Heart left ventricle (tissue), 16 donors: ENCODE data around the gene MNS1. TPM values are rescaled to one million over a fixed set of nuclear protein-coding genes. Genes with fewer than 3 reads are reported as not detected.

Experiments used
- ATAC-seq, 4 donors: fragments of 200-7000 bp; cut with Tn5 transposase; one replicate each; pipeline ENCODE4 v1.9.1; 2020 to 2022; ENCODE audit warnings: moderate library complexity in 4 of 4, mild to moderate bottlenecking in 3 of 4, moderate number of reproducible peaks in 1 of 4
- DNase-seq, 5 donors: peaks; one replicate each; pipeline ENCODE4 v3.0.0-alpha.2; 2020
- H3K27ac ChIP-seq, 12 donors: fragments of 200-600 bp; sonication (generic) in 4 of 12; one replicate each; pipeline versions ENCODE4 v1.5.0 to v1.8.0; 2016 to 2022; ENCODE audit warnings: mild to moderate bottlenecking in 2 of 12
- H3K27me3 ChIP-seq, 9 donors: fragments of 200-600 bp; sonication (generic) in 2 of 9; one replicate each; pipeline versions ENCODE4 v1.5.1 to v1.8.0; 2016 to 2022; ENCODE audit warnings: mild to moderate bottlenecking in 3 of 9
- H3K36me3 ChIP-seq, 9 donors: fragments of 200-600 bp; sonication (generic) in 2 of 9; one replicate each; pipeline versions ENCODE4 v1.5.0 to v1.8.0; 2018 to 2022; ENCODE audit warnings: mild to moderate bottlenecking in 2 of 9
- H3K4me1 ChIP-seq, 12 donors: fragments of 200-600 bp; sonication (generic) in 4 of 12; one replicate each; pipeline versions ENCODE4 v1.5.0 to v1.8.0; 2016 to 2022; ENCODE audit warnings: mild to moderate bottlenecking in 3 of 12
- H3K4me3 ChIP-seq, 12 donors: fragments of 200-600 bp; sonication (generic) in 4 of 12; one replicate each; pipeline versions ENCODE4 v1.5.0 to v1.8.0; 2017 to 2022; ENCODE audit warnings: mild to moderate bottlenecking in 9 of 12, moderate library complexity in 4 of 12
- H3K9me3 ChIP-seq, 12 donors: fragments of 200-600 bp; sonication (generic) in 4 of 12; one replicate each; pipeline versions ENCODE4 v1.5.0 to v1.8.0; 2016 to 2022; ENCODE audit warnings: mild to moderate bottlenecking in 1 of 12
- POLR2A ChIP-seq, 2 donors: fragments of 450-650 bp; IDR thresholded peaks; one replicate each; pipeline ENCODE4 v1.6.1; 2017; ENCODE audit warnings: antibody characterized with exemption in 2 of 2, mild to moderate bottlenecking in 2 of 2, moderate library complexity in 2 of 2
- WGBS, 4 donors: extraction: QIAGEN DNeasy Blood & Tissue Kit in 2 of 4; methylation state at CpG; one replicate each; pipeline versions ENCODE4 v1.1.5 to v1.1.7; 2013 to 2018; 5-methylcytosine and 5-hydroxymethylcytosine counted together
- intact Hi-C, 10 donors: fragments of 100-400 bp; cut with DNase I; formaldehyde crosslinking; loops; one replicate each; pipeline versions ENCODE4 v1.11.1 to v1.14.2; 2022
- polyA plus RNA-seq, 2 donors: library from polyadenylated mRNA; stranded (reverse); fragments of 200-250 nt; gene quantifications; one replicate each; pipeline ENCODE4 v1.2.3, GENCODE V29; 2013
- total RNA-seq, 9 donors: library from RNA; depleted of rRNA in 2 of 9; stranded (reverse); fragments of >200 nt in 2 of 9; fragmentation: NEBNext Ultra II Directional in 3 of 9; extraction: Animal tissue kit (Norgen Biotek cat#: 25700) in 3 of 9; gene quantifications; one replicate each; pipeline versions ENCODE4 v1.1.0 to v1.2.4, GENCODE V29; 2016 to 2023
- TF ChIP-seq, protein P1 (sequence below), 12 donors: fragments of 200-600 bp; sonication (generic) in 4 of 12; IDR thresholded peaks; one replicate each; pipeline versions ENCODE4 v1.5.0 to v1.8.0; 2018 to 2022; ENCODE audit warnings: antibody characterized with exemption in 12 of 12, mild to moderate bottlenecking in 5 of 12
- donor health status: ischemic (EF 13 %, LVEDD 7.1; RV severe dilation, severe dysfunction).
- donor health status: healthy with polysubstance abuse.
- donor health status: DM: no; HTN: yes; CAD: no.
- donor health status: DM: no; HTN: no; CAD: no.
- donor health status: ischemic (EF 25% LVEDD 6.9; RV normal size, moderate dysfunction).
- donor health status: ischemic (EF 25% LVEDD 5.7; RV mildly dilated, moderate dysfunction).
- donor health status: healthy.
- donor health status: DM: yes; HTN: yes; CAD: no.
- donor health status: ischemic (EF 35%, LVEDD 5.7; RV mildly dilated, moderate dysfunction).
- donor health status: nonischemic (EF 11% LVEDD 7.7; RV severe dilation, severe dysfunction).
- donor health status: DM: yes; HTN: yes; CAD: no.
- donor health status: PGD.
- donor health status: ischemic (EF 29% LVEDD 5.4; RV normal size, mild dysfunction).
- donor health status: nonischemic (EF 23%, LVEDD 6.1; RV moderate dilation, normal function).

The MNS1 gene
- total and polyA plus RNA-seq, 11 donors, result 0.30 to 2.6 (median 0.81) TPM

DNA sequence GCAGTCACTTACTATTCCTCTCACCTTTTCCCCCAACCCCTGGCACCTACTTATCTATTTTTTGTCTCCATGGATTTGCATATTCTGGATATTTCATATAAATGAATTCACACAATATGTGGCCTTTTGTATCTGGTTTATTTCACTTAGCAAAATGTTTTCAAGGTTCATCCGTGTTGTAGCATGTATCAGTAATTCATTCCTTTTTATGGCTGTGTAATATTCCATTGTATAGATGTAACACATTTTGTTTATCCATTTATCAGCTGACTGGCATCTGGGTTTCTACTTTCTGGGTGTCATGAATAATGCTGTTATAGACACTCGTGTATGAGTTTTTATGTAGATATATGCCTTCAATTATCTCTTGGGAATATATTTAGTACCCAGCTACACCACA, 5.8 kb downstream of the MNS1 start:
- Histone ChIP-seq H3K4me1 (peaks cover 0 to 2% (median 0%) of the 10 kb centered on the region in 12 donors), H3K27me3 (no peaks in the 10 kb centered on the region), H3K27ac (no peak overlapping the region), H3K9me3 (peaks cover 0 to 5% (median 0%) of the 10 kb centered on the region in 12 donors), H3K36me3 (no peaks in the 10 kb centered on the region), H3K4me3 (no peak overlapping the region)
- intact Hi-C loops, result no loop called here
- TF ChIP-seq POLR2A (IDR thresholded peaks at IDR 0.05), result no peak
- TF ChIP-seq, protein P1, sequence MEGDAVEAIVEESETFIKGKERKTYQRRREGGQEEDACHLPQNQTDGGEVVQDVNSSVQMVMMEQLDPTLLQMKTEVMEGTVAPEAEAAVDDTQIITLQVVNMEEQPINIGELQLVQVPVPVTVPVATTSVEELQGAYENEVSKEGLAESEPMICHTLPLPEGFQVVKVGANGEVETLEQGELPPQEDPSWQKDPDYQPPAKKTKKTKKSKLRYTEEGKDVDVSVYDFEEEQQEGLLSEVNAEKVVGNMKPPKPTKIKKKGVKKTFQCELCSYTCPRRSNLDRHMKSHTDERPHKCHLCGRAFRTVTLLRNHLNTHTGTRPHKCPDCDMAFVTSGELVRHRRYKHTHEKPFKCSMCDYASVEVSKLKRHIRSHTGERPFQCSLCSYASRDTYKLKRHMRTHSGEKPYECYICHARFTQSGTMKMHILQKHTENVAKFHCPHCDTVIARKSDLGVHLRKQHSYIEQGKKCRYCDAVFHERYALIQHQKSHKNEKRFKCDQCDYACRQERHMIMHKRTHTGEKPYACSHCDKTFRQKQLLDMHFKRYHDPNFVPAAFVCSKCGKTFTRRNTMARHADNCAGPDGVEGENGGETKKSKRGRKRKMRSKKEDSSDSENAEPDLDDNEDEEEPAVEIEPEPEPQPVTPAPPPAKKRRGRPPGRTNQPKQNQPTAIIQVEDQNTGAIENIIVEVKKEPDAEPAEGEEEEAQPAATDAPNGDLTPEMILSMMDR (IDR thresholded peaks at IDR 0.05), result no peak
- DNase-seq (no peak), ATAC-seq (no peak)
- WGBS, 4 donors, result 88 to 96% (median 94%) methylated on average over 2 of the region's 2 CpGs

DNA sequence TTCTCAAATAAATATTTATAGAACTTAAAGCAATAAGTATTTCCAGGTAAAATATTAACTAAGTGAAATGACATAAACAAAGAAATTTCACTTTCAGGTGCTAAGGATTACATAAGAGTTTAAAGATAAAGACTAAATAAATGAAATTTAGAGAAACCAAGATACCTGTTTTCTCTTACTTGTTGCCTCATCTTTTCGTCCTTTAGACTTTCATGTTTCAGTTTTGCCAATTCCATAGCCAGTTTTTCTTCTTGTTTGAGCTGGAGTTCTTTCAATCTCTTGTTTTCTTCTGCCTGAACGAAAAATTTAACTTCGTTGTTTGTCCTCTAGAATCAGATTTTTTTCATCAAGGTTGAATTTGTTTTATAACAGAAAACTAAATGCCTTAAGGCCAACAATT, 8.7 kb downstream of the MNS1 start:
- no peak overlapping the region for H3K27ac ChIP-seq
- 91 to 96% (median 93%) methylated on average over 3 of the region's 3 CpGs for WGBS, 4 donors
- H3K4me1 ChIP-seq, result no peaks in the 10 kb centered on the region
- peaks cover 0 to 5% (median 0%) of the 10 kb centered on the region in 12 donors for H3K9me3 ChIP-seq
- no peaks in the 10 kb centered on the region for H3K36me3 ChIP-seq
- H3K27me3 ChIP-seq, result no peaks in the 10 kb centered on the region
- no peak for TF ChIP-seq POLR2A (IDR thresholded peaks at IDR 0.05)
- TF ChIP-seq, protein P1 (IDR thresholded peaks at IDR 0.05), result no peak
- ATAC-seq, result no peak
- H3K4me3 ChIP-seq, result no peak overlapping the region
- intact Hi-C loops, result no loop called here
- DNase-seq, result no peak

DNA sequence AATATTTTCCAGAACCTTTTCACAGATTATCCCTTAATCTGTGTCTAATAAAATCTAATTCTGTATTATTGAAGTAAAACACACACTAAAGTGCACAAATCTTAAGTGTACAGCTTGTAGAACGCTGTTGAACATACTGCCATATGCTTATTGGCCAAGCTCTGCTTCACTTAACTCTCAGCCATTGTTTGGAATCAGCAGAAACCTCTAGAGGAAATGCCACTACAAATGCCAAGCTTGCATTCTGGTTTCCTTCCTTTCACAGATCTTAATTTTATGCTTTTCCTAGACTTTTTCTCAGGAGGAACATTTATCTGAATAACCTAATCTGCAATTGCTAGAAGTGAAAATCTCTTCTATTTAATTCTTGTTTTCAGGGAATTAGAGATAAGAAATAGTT, 10.1 kb downstream of the MNS1 start:
- ATAC-seq (no peak), DNase-seq (no peak)
- Histone ChIP-seq H3K4me1 (no peaks in the 10 kb centered on the region), H3K27me3 (no peaks in the 10 kb centered on the region), H3K9me3 (peaks cover 0 to 5% (median 0%) of the 10 kb centered on the region in 12 donors), H3K27ac (peak overlapping the region in 1 of 12 donors; percentile 13), H3K4me3 (no peak overlapping the region), H3K36me3 (no peaks in the 10 kb centered on the region)
- intact Hi-C loops, result no loop called here
- TF ChIP-seq, protein P1 (IDR thresholded peaks at IDR 0.05), result no peak
- no peak for TF ChIP-seq POLR2A (IDR thresholded peaks at IDR 0.05)
- 51 to 62% (median 58%) methylated on average over 1 of the region's 1 CpG for WGBS, 4 donors

DNA sequence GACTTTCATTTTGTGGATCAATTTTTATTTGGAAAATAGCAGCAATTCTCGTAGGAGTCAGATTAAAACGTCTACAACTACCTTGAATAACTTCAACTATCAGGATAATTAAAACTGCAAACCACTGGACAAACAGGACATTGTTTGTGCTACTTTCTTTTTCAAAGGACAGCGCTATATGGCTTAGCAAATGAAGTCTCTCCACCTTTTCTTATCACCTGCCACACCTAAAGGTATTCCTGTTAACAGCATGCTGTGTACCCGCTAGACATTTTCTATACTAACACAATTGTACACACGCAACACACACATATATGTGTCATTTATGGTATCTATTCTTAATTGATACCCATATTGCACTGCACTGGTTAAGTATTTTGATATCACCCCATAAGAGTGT, 19.2 kb downstream of the MNS1 start:
- 90 to 96% (median 92%) methylated on average over 5 of the region's 5 CpGs for WGBS, 4 donors
- H3K9me3 ChIP-seq, result peaks cover 0 to 5% (median 0%) of the 10 kb centered on the region in 12 donors
- intact Hi-C loops, result no loop called here

More for the DNA sequence above, 19.2 kb downstream of the MNS1 start:
- peaks cover 0 to 14% (median 0%) of the 10 kb centered on the region in 9 donors for H3K36me3 ChIP-seq
- no peaks in the 10 kb centered on the region for H3K27me3 ChIP-seq
- no peak overlapping the region for H3K27ac ChIP-seq
- ATAC-seq (no peak), DNase-seq (no peak)
- TF ChIP-seq, protein P1 (IDR thresholded peaks at IDR 0.05), result no peak
- no peak for TF ChIP-seq POLR2A (IDR thresholded peaks at IDR 0.05)
- no peak overlapping the region for H3K4me3 ChIP-seq
- no peaks in the 10 kb centered on the region for H3K4me1 ChIP-seq
